HG03354 (cell line): ENCODE data around the gene LETM1.
"Not testable (repeated sequence)": the region's sequence is repeated elsewhere in the genome, so short reads cannot be mapped to it uniquely, and the experiment has no call there.

Source experiments
- ATAC-seq: cut with Tn5 transposase; IDR thresholded peaks from one replicate; pipeline ENCODE4 v1.9.1; 2021; ENCODE audit warnings: mild to moderate bottlenecking; ENCODE audit not compliant: unreplicated experiment, poor library complexity, severe bottlenecking

The LETM1 gene

GRCh38 chr4:1855333-1856070, 454 bp downstream of the LETM1 start:
- peak; percentile 38 for ATAC-seq

- ATAC-seq, result no peak
Measured at GRCh38 chr4:1854752-1855151, 1.2 kb downstream of the LETM1 start.

- ATAC-seq, result no peak
Measured at GRCh38 chr4:1852904-1853623, 2.9 kb downstream of the LETM1 start.

GRCh38 chr4:1851575-1852410, 4.2 kb downstream of the LETM1 start:
- no peak for ATAC-seq

GRCh38 chr4:1851160-1851559, 4.8 kb downstream of the LETM1 start:
- no peak for ATAC-seq

GRCh38 chr4:1850276-1850675, 5.7 kb downstream of the LETM1 start:
- no peak for ATAC-seq

- ATAC-seq, result no peak
Measured at GRCh38 chr4:1846580-1846979, 9.4 kb downstream of the LETM1 start.

- not testable (repeated sequence) for ATAC-seq
Measured at GRCh38 chr4:1844618-1845017, 11.3 kb downstream of the LETM1 start.

- ATAC-seq, result no peak
Measured at GRCh38 chr4:1843852-1844251, 12.1 kb downstream of the LETM1 start.

GRCh38 chr4:1842993-1843448, 12.9 kb downstream of the LETM1 start:
- ATAC-seq, result no peak

- no peak for ATAC-seq
Measured at GRCh38 chr4:1842339-1842895, 13.5 kb downstream of the LETM1 start.

GRCh38 chr4:1841887-1842210, 14.1 kb downstream of the LETM1 start:
- no peak for ATAC-seq

GRCh38 chr4:1841201-1841886, 14.6 kb downstream of the LETM1 start:
- no peak for ATAC-seq

- ATAC-seq, result no peak
Measured at GRCh38 chr4:1839282-1839681, 16.7 kb downstream of the LETM1 start.

GRCh38 chr4:1837069-1837468, 18.9 kb downstream of the LETM1 start:
- no peak for ATAC-seq

- no peak for ATAC-seq
Measured at GRCh38 chr4:1836650-1837049, 19.3 kb downstream of the LETM1 start.

- ATAC-seq, result not testable (repeated sequence)
Measured at GRCh38 chr4:1835836-1836235, 20.1 kb downstream of the LETM1 start.

- ATAC-seq, result peak; percentile 71
Measured at GRCh38 chr4:1834047-1834775, 21.7 kb downstream of the LETM1 start.
